ENCODE measurements around the gene SSBP4.

DNA sequence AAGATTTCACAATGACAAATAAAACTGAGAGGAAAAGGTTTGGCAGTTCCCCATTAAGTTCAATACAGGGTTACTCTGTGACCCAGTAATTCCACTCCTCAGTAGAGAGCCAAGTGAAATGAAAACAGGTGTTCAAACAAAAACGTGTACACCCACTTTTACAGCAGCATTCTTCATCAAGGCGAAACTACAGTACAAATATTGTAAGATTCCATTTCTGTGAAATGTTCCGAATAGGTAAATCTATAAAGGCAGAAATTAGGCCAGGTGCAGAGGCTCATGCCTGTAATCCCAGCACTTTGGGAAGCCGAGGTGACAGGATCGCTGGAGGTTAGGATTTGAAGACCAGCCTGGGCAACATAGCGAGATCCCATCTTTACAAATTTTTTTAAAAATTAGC lies 42.2 kb upstream of the SSBP4 start:
- TF ChIP-seq, protein P1, sequence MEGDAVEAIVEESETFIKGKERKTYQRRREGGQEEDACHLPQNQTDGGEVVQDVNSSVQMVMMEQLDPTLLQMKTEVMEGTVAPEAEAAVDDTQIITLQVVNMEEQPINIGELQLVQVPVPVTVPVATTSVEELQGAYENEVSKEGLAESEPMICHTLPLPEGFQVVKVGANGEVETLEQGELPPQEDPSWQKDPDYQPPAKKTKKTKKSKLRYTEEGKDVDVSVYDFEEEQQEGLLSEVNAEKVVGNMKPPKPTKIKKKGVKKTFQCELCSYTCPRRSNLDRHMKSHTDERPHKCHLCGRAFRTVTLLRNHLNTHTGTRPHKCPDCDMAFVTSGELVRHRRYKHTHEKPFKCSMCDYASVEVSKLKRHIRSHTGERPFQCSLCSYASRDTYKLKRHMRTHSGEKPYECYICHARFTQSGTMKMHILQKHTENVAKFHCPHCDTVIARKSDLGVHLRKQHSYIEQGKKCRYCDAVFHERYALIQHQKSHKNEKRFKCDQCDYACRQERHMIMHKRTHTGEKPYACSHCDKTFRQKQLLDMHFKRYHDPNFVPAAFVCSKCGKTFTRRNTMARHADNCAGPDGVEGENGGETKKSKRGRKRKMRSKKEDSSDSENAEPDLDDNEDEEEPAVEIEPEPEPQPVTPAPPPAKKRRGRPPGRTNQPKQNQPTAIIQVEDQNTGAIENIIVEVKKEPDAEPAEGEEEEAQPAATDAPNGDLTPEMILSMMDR (IDR thresholded peaks at IDR 0.05): no peak
- TF ChIP-seq POLR2A (IDR thresholded peaks at IDR 0.05) (no peak), POLR2AphosphoS5 (IDR thresholded peaks at IDR 0.05) (no peak), EP300 (IDR thresholded peaks at IDR 0.05) (no peak)

Data from suprapubic skin (tissue), 4 donors.